Loucy (cell line): ENCODE measurements around the gene FSTL4.

ENCODE experiments used
- CTCF ChIP-seq: fragments of 200-600 bp; sonication (generic); conservative IDR thresholded peaks from 2 replicates; pipeline ENCODE4 v1.5.1; 2014; ENCODE audit warnings: mild to moderate bottlenecking, antibody characterized with exemption, low read length
- EZH2phosphoT487 ChIP-seq: fragments of 200-600 bp; IDR thresholded peaks from 2 replicates; pipeline ENCODE4 v1.6.1; 2018; ENCODE audit warnings: antibody characterized with exemption, mild to moderate bottlenecking, moderate library complexity, borderline replicate concordance

GRCh38 chr5:133643365-133643764, 31.0 kb upstream of the FSTL4 start:
- TF ChIP-seq CTCF (no peak), EZH2phosphoT487 (no peak)
